B cell (primary cell): Measurements from ENCODE around the gene RNASE12. TPM values are rescaled to one million over a fixed set of nuclear protein-coding genes. Genes with fewer than 3 reads are reported as not detected.

Experiments used
- ATAC-seq: fragments of 200-7000 bp; cut with Tn5 transposase; one replicate; pipeline ENCODE4 v1.10.0; 2021; ENCODE audit warnings: low read depth, mild to moderate bottlenecking, moderate number of reproducible peaks, moderate library complexity
- CTCF ChIA-PET: fragments of 350-600 bp; sonication (Branson Sonifier 250); formaldehyde crosslinking; loops from one replicate; lab custom pipeline; 2021; ENCODE audit warnings: antibody characterized with exemption, inconsistent platforms; lab: Charles Lee
- POLR2A ChIA-PET: fragments of 350-600 bp; sonication (Branson Sonifier 250); formaldehyde crosslinking; loops from one replicate; lab custom pipeline; 2021; ENCODE audit warnings: antibody characterized with exemption; lab: Charles Lee
- DNase-seq: peaks from one replicate; pipeline ENCODE4 v3.0.0; 2013
- H2AFZ ChIP-seq: 2 replicates; pipeline ENCODE4 v1.6.1; 2012; ENCODE audit warnings: mild to moderate bottlenecking, low read depth, low read length; ENCODE audit not compliant: insufficient read depth, poor library complexity, severe bottlenecking
- H3K27ac ChIP-seq, 2 donors: 1 replicate in 1 of 2; 2 replicates in 1 of 2; pipeline ENCODE4 v1.5.1; 2012 to 2013; ENCODE audit warnings: low read length in 2 of 2, mild to moderate bottlenecking in 2 of 2, moderate library complexity in 1 of 2
- H3K27me3 ChIP-seq, 4 experiments: fragments of 200-600 bp in 1 of 4; sonication (generic) in 1 of 4; replicated peaks in 1 of 4; 1 replicate in 2 of 4; 2 replicates in 2 of 4; pipeline versions ENCODE4 v1.6.1 to v1.7.0; 2013 to 2016; ENCODE audit warnings: low read length in 3 of 4, mild to moderate bottlenecking in 2 of 4, mixed read lengths in 1 of 4, moderate library complexity in 1 of 4; ENCODE audit not compliant: insufficient read depth in 4 of 4, control insufficient read depth in 3 of 4; ENCODE audit errors: control extremely low read depth in 1 of 4
- H3K36me3 ChIP-seq, 2 experiments: replicated peaks in 1 of 2; 1 replicate in 1 of 2; 2 replicates in 1 of 2; pipeline versions ENCODE4 v1.6.1 to v1.7.1; 2013; ENCODE audit warnings: low read length in 1 of 2; ENCODE audit not compliant: insufficient read depth in 2 of 2, control insufficient read depth in 1 of 2; ENCODE audit errors: control extremely low read depth in 1 of 2, extremely low read depth in 1 of 2
- H3K4me1 ChIP-seq, 2 donors: fragments of 200-600 bp in 1 of 2; sonication (generic) in 1 of 2; 1 replicate in 1 of 2; 2 replicates in 1 of 2; pipeline versions ENCODE4 v1.5.1 to v1.6.1; 2013 to 2017; ENCODE audit warnings: low read length in 2 of 2; ENCODE audit not compliant: control insufficient read depth in 2 of 2, insufficient read depth in 2 of 2
- H3K4me2 ChIP-seq: replicated peaks from 2 replicates; pipeline ENCODE3; 2012; ENCODE audit warnings: mild to moderate bottlenecking, low read depth, low read length; ENCODE audit not compliant: poor library complexity, severe bottlenecking
- H3K4me3 ChIP-seq, 5 experiments: fragments of 200-600 bp in 1 of 5; sonication (generic) in 1 of 5; 1 replicate in 3 of 5; 2 replicates in 2 of 5; pipeline versions ENCODE4 v1.5.1 to v1.7.0; 2011 to 2016; ENCODE audit warnings: low read length in 4 of 5, mild to moderate bottlenecking in 4 of 5, low read depth in 2 of 5, control low read depth in 1 of 5, moderate library complexity in 1 of 5; ENCODE audit not compliant: insufficient read depth in 1 of 5; ENCODE audit errors: control extremely low read depth in 1 of 5, extremely low read depth in 1 of 5
- H3K79me2 ChIP-seq: fragments of 200-600 bp; sonication (generic); one replicate; pipeline ENCODE4 v1.6.0; 2016; ENCODE audit warnings: low read length; ENCODE audit not compliant: control insufficient read depth, insufficient read depth
- H3K9ac ChIP-seq: fragments of 200-600 bp; sonication (generic); 2 replicates; pipeline ENCODE4 v1.6.1; 2017; ENCODE audit warnings: mild to moderate bottlenecking, low read length, moderate library complexity
- H3K9me3 ChIP-seq, 3 donors: one replicate each; pipeline versions ENCODE4 v1.6.1 to v1.7.1; 2013; ENCODE audit warnings: low read length in 2 of 3; ENCODE audit not compliant: control insufficient read depth in 2 of 3, insufficient read depth in 1 of 3; ENCODE audit errors: control extremely low read depth in 1 of 3
- H4K20me1 ChIP-seq: 2 replicates; pipeline ENCODE4 v1.6.0; 2012; ENCODE audit warnings: mild to moderate bottlenecking, low read length; ENCODE audit not compliant: insufficient read depth, control insufficient read depth, poor library complexity, severe bottlenecking
- H3K27ac Mint-ChIP-seq: one replicate; pipeline ENCODE4 v1.8.0; 2021; ENCODE audit warnings: mixed read lengths
- H3K27me3 Mint-ChIP-seq: one replicate; pipeline ENCODE4 v1.8.0; 2021; ENCODE audit warnings: mixed read lengths
- H3K4me1 Mint-ChIP-seq: one replicate; pipeline ENCODE4 v1.8.0; 2021; ENCODE audit warnings: mixed read lengths
- H3K4me3 Mint-ChIP-seq: one replicate; pipeline ENCODE4 v1.8.0; 2021; ENCODE audit warnings: mixed read lengths
- H3K9me3 Mint-ChIP-seq: one replicate; pipeline ENCODE4 v1.8.0; 2022; ENCODE audit warnings: mixed read lengths; ENCODE audit not compliant: insufficient read depth
- EZH2 ChIP-seq: IDR thresholded peaks from 2 replicates; pipeline ENCODE4 v1.6.1; 2012; ENCODE audit warnings: borderline replicate concordance, low read depth, mild to moderate bottlenecking, moderate library complexity, low read length; ENCODE audit not compliant: insufficient read depth, poor library complexity, severe bottlenecking
- WGBS: methylation state at CpG from one replicate; pipeline ENCODE4 v1.1.5; 2013; ENCODE audit warnings: missing lambda C conversion rate; ENCODE audit not compliant: insufficient coverage; 5-methylcytosine and 5-hydroxymethylcytosine counted together
- intact Hi-C: fragments of 100-400 bp; cut with micrococcal nuclease; formaldehyde crosslinking; loops from one replicate; pipeline ENCODE4 v1.10.0; 2022
- polyA plus RNA-seq: library from polyadenylated mRNA; depleted of rRNA; stranded (reverse); fragments of >200 nt; gene quantifications from 2 replicates; pipeline ENCODE4 v1.2.3, GENCODE V29; 2012
- total RNA-seq, 2 donors: library from RNA; stranded (reverse); fragments of 120-200 nt in 1 of 2; gene quantifications; 1 replicate in 1 of 2; 2 replicates in 1 of 2; pipeline versions ENCODE4 v1.2.3 to v1.2.4, GENCODE V29; 2013 to 2022
- TF ChIP-seq, protein P1 (sequence below): fragments of 200-600 bp; IDR thresholded peaks from one replicate; pipeline ENCODE4 v1.8.0; 2022; ENCODE audit warnings: antibody characterized with exemption, mild to moderate bottlenecking

Gene RNASE12
- total and polyA plus RNA-seq, 2 donors (not counting 1 experiment from before 2014, with no cell fraction given): not detected

DNA sequence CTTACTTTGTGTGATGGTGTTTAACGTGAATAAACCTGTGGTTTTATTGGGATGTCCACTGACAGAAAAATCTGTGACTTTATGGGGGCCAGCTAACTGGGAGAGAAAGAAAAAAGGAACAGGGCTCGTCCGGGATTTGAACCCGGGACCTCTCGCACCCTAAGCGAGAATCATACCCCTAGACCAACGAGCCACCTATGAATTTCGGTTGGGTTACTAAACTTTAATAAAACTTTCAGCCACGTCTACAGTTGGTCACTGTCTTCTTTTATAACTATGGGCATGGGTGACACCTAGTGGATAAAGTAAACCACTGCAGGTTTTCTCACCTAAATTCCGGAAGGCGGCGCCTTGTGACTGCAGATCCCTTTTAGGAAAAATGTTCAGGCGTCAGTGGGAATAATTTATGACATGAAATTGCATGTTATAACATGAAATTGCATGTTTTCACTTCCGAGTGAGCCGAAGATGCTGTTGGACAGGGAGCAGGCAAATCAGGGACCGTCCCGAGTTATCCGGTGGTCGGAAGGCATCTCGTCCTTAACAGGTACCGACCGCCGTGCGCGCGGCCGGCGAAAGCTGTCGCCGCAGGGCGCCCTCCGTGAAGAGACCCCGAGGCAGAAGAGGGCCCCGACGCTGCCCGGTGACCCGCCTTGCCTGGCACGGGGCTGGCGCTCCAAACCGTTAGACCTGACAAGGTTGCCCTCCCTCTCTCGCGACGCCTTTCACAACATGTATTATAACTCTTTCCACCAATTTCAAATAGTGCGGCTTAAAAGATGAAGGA, 18.2 kb upstream of the RNASE12 start:
- H3K9ac ChIP-seq: peak overlapping the region; percentile 83
- peak; percentile 25 for ATAC-seq

More for the DNA sequence above, 18.2 kb upstream of the RNASE12 start:
- peak overlapping the region; percentile 94 for H3K4me2 ChIP-seq
- H3K27ac ChIP-seq: peak overlapping the region; percentile 11 to 37
- peak overlapping the region; percentile 81 for H2AFZ ChIP-seq
- ChIA-PET POLR2A (interaction anchor here (1.2 to 1.6 kb wide), 3 partner anchors 74 to 281 kb away, joined by 3 to 4 read pairs (median 3); no protein-coding TSS in a partner anchor), CTCF (interaction anchor here (0.9 to 8.9 kb wide), 24 partner anchors 9 to 280 kb away, joined by 3 to 215 read pairs (median 5); partner anchors contain the start of genes CCNB1IP1, PARP2, RNASE4 and TEP1)
- intact Hi-C loops: loop anchor here (1.0 to 10.0 kb wide), 8 partner anchors 78 to 495 kb away; partner anchors contain the start of genes PARP2, RNASE6, TEP1 and TMEM253
- no peak overlapping the region for H3K27ac Mint-ChIP-seq
- no peaks in the 10 kb centered on the region for H4K20me1 ChIP-seq
- 0% methylated on average over 29 of the region's 44 CpGs for WGBS
- no peaks in the 10 kb centered on the region for H3K79me2 ChIP-seq
- no peak for TF ChIP-seq EZH2
- TF ChIP-seq, protein P1, sequence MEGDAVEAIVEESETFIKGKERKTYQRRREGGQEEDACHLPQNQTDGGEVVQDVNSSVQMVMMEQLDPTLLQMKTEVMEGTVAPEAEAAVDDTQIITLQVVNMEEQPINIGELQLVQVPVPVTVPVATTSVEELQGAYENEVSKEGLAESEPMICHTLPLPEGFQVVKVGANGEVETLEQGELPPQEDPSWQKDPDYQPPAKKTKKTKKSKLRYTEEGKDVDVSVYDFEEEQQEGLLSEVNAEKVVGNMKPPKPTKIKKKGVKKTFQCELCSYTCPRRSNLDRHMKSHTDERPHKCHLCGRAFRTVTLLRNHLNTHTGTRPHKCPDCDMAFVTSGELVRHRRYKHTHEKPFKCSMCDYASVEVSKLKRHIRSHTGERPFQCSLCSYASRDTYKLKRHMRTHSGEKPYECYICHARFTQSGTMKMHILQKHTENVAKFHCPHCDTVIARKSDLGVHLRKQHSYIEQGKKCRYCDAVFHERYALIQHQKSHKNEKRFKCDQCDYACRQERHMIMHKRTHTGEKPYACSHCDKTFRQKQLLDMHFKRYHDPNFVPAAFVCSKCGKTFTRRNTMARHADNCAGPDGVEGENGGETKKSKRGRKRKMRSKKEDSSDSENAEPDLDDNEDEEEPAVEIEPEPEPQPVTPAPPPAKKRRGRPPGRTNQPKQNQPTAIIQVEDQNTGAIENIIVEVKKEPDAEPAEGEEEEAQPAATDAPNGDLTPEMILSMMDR: peak; percentile 96
- peak; percentile 91 for DNase-seq
- H3K9me3 ChIP-seq: no peaks in the 10 kb centered on the region
- no peaks in the 10 kb centered on the region for H3K27me3 Mint-ChIP-seq
- no peak overlapping the region for H3K4me3 Mint-ChIP-seq
- no peaks in the 10 kb centered on the region for H3K9me3 Mint-ChIP-seq
- H3K36me3 ChIP-seq: no peaks in the 10 kb centered on the region
- H3K4me1 ChIP-seq: peaks cover 35 to 48% of the 10 kb centered on the region in 2 donors
- H3K4me1 Mint-ChIP-seq: peaks cover 3% of the 10 kb centered on the region
- no peaks in the 10 kb centered on the region for H3K27me3 ChIP-seq
- peak overlapping the region; percentile 74 to 92 (median 86) for H3K4me3 ChIP-seq
